Effector CD8-positive, alpha-beta T cell (primary cell): ENCODE results near the gene ZCCHC7.

ENCODE experiments used
- DNase-seq: peaks from one replicate; lab custom pipeline; 2025; lab: John Stamatoyannopoulos, UW

The ZCCHC7 gene

GRCh38 chr9:37209431-37210386, 89.3 kb downstream of the ZCCHC7 start:
- no peak for DNase-seq

- no peak for DNase-seq
Observed at GRCh38 chr9:37210737-37211523, 90.6 kb downstream of the ZCCHC7 start.

- DNase-seq: no peak
Observed at GRCh38 chr9:37212435-37212834, 92.1 kb downstream of the ZCCHC7 start.

- no peak for DNase-seq
Observed at GRCh38 chr9:37215381-37215780, 95.0 kb downstream of the ZCCHC7 start.

GRCh38 chr9:37215830-37216229, 95.5 kb downstream of the ZCCHC7 start:
- no peak for DNase-seq

- DNase-seq: no peak
Observed at GRCh38 chr9:37217161-37217560, 96.8 kb downstream of the ZCCHC7 start.

- no peak for DNase-seq
Observed at GRCh38 chr9:37218800-37219425, 98.5 kb downstream of the ZCCHC7 start.

GRCh38 chr9:37220971-37221370, 100.6 kb downstream of the ZCCHC7 start:
- DNase-seq: no peak

GRCh38 chr9:37221489-37222106, 101.2 kb downstream of the ZCCHC7 start:
- no peak for DNase-seq

- no peak for DNase-seq
Observed at GRCh38 chr9:37229455-37229854, 109.1 kb downstream of the ZCCHC7 start.

- DNase-seq: no peak
Observed at GRCh38 chr9:37229882-37230482, 109.6 kb downstream of the ZCCHC7 start.

GRCh38 chr9:37236822-37237221, 116.4 kb downstream of the ZCCHC7 start:
- no peak for DNase-seq

- DNase-seq: no peak
Observed at GRCh38 chr9:37238122-37238521, 117.7 kb downstream of the ZCCHC7 start.

GRCh38 chr9:37239224-37239859, 119.0 kb downstream of the ZCCHC7 start:
- no peak for DNase-seq

- no peak for DNase-seq
Observed at GRCh38 chr9:37239921-37240320, 119.5 kb downstream of the ZCCHC7 start.

- DNase-seq: no peak
Observed at GRCh38 chr9:37241340-37241739, 121.0 kb downstream of the ZCCHC7 start.

GRCh38 chr9:37242089-37242488, 121.7 kb downstream of the ZCCHC7 start:
- DNase-seq: no peak

GRCh38 chr9:37243588-37244345, 123.4 kb downstream of the ZCCHC7 start:
- DNase-seq: no peak

GRCh38 chr9:37246826-37247225, 126.5 kb downstream of the ZCCHC7 start:
- DNase-seq: no peak

- no peak for DNase-seq
Observed at GRCh38 chr9:37248651-37249163, 128.3 kb downstream of the ZCCHC7 start.
